ENCODE results near the gene PSME2.
A peak's percentile ranks its signal among the peaks of the same experiment; 100 is the strongest.
"Not testable (repeated sequence)": the region's sequence is repeated elsewhere in the genome, so short reads cannot be mapped to it uniquely, and the experiment has no call there.

Gene PSME2

GRCh38 chr14:24114532-24115421 lies 31.6 kb downstream of the PSME2 start, which contains the start of the genes DCAF11 and NRL:
TSS of gene DCAF11 (plus strand) at chr14:24114777. CDS start at chr14:24115595, 818 bp downstream.
TSS of gene NRL (minus strand) at chr14:24114949. CDS start at chr14:24082848, 32,101 bp downstream.
- peak; percentile 98 for DNase-seq (ENCODE audit: low read depth, low spot score)

GRCh38 chr14:24113801-24114531 lies 32.4 kb downstream of the PSME2 start:
- peak; percentile 77 for DNase-seq (ENCODE audit: low read depth, low spot score)

DNA sequence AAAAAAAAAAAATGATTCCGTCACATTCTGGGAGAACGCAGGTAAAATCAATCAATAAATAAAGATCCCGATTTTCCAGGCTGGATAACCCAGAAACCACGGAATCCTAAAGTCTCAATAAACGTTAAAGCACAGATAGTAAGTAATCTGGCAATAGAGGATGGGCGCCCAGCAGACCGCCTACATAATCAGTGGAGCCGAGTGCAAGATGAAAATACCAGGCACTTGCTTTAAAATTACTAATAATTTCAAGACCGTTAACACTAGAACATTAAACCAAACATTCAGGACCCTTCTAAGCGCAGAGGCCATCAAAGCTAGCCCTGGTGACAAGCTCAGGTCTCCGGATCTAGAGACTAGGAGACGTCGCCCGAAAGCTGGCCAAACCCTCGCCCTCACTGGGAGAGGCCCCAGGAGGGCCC lies 33.0 kb downstream of the PSME2 start:
- DNase-seq (ENCODE audit: low read depth, low spot score), result no peak

- DNase-seq (ENCODE audit: low read depth, low spot score), result no peak
These were observed 35.9 kb downstream of the PSME2 start for GRCh38 chr14:24110523-24110922.

GRCh38 chr14:24110060-24110459 lies 36.4 kb downstream of the PSME2 start:
- no peak for DNase-seq (ENCODE audit: low read depth, low spot score)

DNA sequence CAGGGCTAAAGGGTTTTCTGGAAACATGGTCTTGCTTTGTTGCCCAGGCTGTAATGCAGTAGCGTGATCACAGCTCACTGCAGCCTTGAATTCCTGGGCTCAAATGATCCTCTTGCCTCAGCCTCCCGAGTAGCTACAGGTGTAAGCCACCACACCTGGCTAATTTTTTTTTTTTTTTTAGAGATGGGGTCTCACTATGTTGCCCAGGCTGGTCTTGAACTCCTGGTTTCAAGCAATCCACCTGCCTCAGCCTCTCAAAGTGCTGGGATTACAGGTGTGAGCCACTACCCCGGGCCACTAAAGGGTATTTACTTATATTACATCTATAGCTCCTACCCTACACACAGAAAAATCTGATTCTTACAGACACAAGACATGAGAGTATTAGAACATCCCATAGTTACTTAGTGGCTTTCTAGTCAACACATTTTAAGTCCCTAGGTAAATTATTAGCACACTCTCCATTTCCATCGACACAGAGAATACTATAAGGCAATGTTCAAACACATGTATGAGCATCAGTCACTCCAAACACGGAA lies 38.0 kb downstream of the PSME2 start:
- DNase-seq (ENCODE audit: low read depth, low spot score), result no peak

GRCh38 chr14:24106672-24107271 lies 39.6 kb downstream of the PSME2 start:
- no peak for DNase-seq (ENCODE audit: low read depth, low spot score)

DNA sequence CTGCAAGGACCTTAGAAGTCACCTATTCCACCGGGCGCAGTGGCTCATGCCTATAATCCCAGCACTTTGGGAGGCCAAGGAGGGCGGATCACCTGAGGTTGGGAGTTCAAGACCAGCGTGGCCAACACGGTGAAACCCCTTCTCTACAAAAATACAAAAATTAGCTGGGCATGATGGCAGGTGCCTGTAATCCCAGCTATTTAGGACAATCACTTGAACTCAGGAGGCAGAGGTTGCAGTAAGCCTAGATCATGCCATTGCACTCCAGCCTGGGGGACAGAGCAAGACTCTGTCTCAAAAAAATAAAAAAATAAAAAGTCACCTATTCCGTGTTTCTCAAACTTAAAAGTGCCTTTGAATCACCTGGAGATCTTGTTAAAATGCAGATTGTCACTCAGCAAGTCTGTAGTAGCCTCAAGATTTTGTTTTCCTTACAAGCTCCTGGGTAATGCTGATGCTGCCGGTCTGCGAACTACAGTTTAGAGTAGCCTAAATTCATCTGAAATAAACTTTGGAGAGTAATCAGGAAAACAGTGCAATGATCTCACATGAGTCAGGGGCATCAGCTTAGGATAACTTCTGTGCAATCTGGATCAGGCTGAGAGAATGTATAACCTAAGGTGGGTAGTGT lies 40.7 kb downstream of the PSME2 start:
- DNase-seq (ENCODE audit: low read depth, low spot score), result not testable (repeated sequence)

- no peak for DNase-seq (ENCODE audit: low read depth, low spot score)
These were observed 43.0 kb downstream of the PSME2 start for GRCh38 chr14:24103451-24103850.

DNA sequence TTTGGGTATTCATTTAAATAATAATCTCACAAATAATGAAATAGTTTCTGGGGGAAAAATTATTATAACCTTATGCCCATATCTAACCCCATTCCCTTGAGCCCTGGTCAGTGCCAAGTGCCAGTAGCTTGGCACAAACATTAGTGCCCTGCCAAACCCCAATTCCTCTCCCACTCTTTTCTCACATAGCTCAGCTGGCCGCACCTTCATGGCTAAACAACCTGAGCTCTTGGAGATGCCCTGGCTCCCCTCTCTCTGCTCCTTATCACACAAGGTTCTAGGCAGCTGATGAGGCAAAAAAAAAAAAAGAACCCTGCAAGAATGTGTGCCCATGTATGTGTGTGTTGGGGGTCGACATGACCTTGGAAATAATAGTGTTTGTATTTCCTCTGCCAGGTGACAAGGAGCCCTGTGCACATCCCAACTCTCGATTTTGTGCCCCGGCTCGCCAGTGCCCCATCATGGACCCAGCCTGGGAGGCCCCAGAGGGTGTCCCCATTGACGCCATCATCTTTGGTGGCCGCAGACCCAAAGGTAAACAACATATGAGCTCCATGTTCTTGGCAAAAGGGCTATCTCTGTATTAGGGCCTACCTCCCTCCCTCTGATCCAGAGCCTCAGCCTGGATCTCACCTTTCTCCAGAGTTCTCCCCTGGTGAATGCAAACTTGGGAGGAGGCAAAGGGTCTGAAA lies 43.9 kb downstream of the PSME2 start:
- DNase-seq (ENCODE audit: low read depth, low spot score), result no peak

DNA sequence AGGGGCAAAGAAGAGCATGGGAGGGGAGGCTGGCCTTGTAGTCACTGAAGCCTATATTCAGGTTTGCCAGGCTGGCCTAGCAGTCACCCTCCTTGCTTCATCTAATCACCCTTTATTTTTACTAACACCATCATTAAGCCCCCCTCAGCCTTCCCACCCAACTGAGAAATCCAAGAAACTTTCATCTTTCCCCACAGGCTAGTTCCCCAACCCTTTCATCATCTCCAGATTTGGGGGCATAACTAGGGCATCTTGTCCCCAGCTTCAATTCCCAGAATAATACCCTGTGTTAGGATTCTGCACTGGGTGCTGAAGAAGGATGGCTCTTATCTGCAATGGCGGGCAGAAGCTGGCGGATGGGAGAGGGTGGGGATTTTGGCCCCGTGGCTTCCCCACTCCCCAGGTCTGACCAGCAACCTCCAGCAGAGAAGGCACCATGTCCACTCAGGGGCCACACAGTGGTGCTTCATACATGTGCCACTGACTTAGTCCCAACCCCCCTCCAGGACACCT lies 45.4 kb downstream of the PSME2 start:
- no peak for DNase-seq (ENCODE audit: low read depth, low spot score)

GRCh38 chr14:24100197-24100981 lies 46.0 kb downstream of the PSME2 start:
- DNase-seq (ENCODE audit: low read depth, low spot score), result no peak

GRCh38 chr14:24098927-24099813 lies 47.2 kb downstream of the PSME2 start:
- DNase-seq (ENCODE audit: low read depth, low spot score), result no peak

- DNase-seq (ENCODE audit: low read depth, low spot score), result no peak
These were observed 48.0 kb downstream of the PSME2 start for GRCh38 chr14:24098229-24098926.

DNA sequence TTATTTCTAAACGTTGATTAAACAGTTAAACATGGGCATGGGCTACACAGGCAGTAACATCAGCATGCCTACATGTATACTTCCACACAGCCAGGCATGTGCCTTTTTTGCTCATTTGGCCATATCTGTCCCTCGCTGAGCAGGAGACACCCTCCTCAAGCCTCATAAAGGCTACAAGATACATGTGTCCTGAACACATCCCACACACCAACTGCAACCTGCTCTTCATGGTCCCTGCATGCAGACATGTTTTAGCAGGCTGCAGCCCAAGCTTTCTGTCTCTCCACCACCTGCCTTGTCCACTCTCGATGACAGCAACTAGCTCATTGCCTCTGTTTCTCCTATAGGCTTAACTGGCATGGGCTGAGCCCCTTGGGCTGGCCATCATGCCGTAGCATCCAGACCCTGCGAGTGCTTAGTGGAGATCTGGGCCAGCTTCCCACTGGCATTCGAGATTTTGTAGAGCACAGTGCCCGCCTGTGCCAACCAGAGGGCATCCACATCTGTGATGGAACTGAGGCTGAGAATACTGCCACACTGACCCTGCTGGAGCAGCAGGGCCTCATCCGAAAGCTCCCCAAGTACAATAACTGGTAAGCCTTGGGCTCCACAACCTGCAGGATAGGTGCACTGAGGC lies 49.7 kb downstream of the PSME2 start:
- DNase-seq (ENCODE audit: low read depth, low spot score), result no peak

DNA sequence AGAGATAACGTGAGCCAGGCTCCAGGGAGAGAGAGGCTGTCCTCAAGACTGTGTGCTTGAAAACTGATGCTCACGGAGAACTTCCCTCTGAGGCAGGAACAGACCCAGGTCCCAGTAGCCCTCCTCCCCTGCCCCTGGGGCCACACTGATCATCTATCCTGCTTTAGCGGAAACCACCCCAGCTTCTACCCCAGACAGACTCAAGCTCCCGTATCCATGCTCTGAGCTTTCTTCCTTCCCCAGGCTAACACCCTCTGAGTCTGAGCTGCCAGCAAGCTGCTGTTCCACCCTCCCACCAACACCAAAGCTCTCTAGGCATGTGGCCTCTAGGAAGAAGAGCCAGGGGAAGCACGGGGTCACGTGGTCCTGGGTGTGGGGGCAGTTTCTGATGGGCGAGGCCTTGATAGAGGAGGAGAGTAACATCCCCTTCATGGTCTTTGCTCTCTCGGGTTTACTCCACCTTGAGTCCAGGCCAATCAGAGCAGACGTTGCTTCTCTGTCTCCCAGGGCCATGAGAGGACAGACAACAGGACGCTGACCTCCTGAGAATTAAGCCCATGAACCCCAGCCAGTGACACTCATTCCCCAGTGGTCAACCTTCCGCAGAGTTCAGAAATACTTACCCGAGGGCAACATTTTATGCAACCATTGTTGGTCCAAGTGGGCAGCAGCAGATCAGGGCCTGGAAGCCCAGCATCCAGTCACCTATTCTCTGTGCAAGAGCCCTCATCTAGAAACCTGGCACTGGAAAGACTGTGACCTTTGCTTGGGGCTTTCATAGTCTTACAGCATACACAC lies 50.9 kb downstream of the PSME2 start:
- DNase-seq (ENCODE audit: low read depth, low spot score), result peak; percentile 57

- DNase-seq (ENCODE audit: low read depth, low spot score), result no peak
These were observed 51.6 kb downstream of the PSME2 start for GRCh38 chr14:24094841-24095270.

Measured in iPS DF 19.7 (cell line).